Measurements from ENCODE around the gene NLGN4Y.

Gene NLGN4Y

DNA sequence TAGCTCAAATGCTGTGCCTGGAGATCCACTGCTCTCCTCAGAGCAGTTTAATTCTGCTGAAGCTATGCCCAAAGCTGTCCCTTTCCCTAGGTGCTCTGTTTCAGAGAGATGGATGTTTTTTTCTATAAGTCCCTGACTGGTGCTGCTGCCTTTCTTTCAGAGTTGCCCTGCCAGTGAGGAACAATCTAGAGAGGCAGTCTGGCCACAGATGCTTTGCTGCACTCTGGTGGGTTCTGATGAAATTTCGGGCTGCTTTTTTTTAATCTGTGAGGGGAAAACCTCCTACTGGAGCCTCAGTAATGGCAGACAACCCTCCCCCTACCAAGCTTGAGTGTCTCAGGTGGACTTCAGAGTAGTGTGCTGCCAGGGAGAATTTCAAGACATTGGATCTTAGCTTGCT, 93.3 kb downstream of the NLGN4Y start:
- Mint-ChIP-seq H3K36me3 (ENCODE audit: low read depth) (no peaks in the 10 kb centered on the region), H3K4me1 (no peaks in the 10 kb centered on the region), H3K27ac (no peak overlapping the region), H3K9me3 (no peaks in the 10 kb centered on the region), H3K27me3 (no peaks in the 10 kb centered on the region), H3K4me3 (no peak overlapping the region)
- DNase-seq (no peak), ATAC-seq (no peak)

DNA sequence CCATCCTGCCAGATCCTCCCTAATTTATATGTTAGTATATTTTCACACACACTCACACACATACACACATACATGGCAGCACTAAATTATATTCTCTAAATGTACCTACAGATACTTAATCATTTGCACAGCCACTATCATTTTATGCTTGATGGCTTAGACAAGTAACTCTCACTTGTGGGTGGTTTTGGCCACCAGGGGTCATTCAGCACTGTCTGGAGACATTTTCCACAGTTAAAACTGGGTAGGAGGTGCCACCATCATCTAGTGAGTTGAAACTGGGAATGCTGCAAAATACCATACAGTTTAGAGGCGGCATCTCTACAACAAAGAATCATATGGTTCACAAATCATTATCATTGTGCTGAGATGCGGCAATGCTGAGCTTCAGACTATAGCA, 94.2 kb downstream of the NLGN4Y start:
- no peaks in the 10 kb centered on the region for H3K4me1 Mint-ChIP-seq

DNA sequence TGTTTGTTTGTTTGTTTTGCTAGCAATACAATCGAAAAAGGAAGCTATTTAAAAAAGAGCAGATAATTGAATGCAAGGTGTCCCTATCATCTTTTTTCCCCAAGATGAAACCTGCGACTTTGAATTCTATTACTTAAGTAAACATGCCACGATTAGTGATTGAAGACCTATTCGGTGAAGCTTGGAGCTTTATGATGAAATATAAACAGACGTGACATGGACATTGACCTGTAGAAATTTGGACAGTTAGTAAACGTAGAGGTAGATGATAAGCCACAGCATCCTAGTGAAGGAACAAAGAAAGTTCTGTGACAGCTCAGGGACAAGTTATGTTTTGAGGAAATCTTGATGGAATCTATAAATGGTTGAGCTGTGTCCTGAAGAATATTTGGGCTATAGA, 103.9 kb downstream of the NLGN4Y start:
- no peak overlapping the region for H3K4me3 Mint-ChIP-seq
- H3K27ac Mint-ChIP-seq = no peak overlapping the region
- no peak for ATAC-seq
- H3K9me3 Mint-ChIP-seq = no peaks in the 10 kb centered on the region
- no peaks in the 10 kb centered on the region for H3K4me1 Mint-ChIP-seq
- no peaks in the 10 kb centered on the region for H3K36me3 Mint-ChIP-seq (ENCODE audit: low read depth)
- no peak for DNase-seq
- H3K27me3 Mint-ChIP-seq = no peaks in the 10 kb centered on the region

More for the DNA sequence above, 94.2 kb downstream of the NLGN4Y start:
- Mint-ChIP-seq H3K9me3 (no peaks in the 10 kb centered on the region), H3K36me3 (ENCODE audit: low read depth) (no peaks in the 10 kb centered on the region), H3K27ac (no peak overlapping the region), H3K4me3 (no peak overlapping the region), H3K27me3 (no peaks in the 10 kb centered on the region)
- DNase-seq (no peak), ATAC-seq (no peak)

DNA sequence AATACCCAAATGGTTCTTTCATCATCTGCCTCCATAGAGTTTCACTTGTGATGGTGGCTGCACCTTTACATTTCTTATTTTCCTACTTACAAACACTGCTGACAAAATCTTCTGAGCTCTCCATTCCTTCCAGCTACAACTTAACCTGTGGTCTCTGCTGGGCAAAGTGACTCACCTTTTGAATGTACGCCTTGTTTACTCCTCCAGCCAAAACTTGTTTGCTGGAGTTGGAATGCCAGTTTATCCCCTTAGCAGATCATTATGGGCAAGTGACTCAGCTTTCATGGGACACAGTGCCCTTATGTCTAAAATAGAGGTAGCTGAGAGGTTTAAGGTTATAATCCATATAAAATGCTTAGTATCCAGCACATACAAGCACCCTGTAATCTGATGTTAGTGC, 107.3 kb downstream of the NLGN4Y start:
- ATAC-seq = no peak
- H3K4me1 Mint-ChIP-seq = no peaks in the 10 kb centered on the region
- H3K27me3 Mint-ChIP-seq = no peaks in the 10 kb centered on the region
- H3K27ac Mint-ChIP-seq = no peak overlapping the region
- H3K36me3 Mint-ChIP-seq (ENCODE audit: low read depth) = no peaks in the 10 kb centered on the region
- no peak overlapping the region for H3K4me3 Mint-ChIP-seq
- DNase-seq = no peak
- H3K9me3 Mint-ChIP-seq = no peaks in the 10 kb centered on the region

DNA sequence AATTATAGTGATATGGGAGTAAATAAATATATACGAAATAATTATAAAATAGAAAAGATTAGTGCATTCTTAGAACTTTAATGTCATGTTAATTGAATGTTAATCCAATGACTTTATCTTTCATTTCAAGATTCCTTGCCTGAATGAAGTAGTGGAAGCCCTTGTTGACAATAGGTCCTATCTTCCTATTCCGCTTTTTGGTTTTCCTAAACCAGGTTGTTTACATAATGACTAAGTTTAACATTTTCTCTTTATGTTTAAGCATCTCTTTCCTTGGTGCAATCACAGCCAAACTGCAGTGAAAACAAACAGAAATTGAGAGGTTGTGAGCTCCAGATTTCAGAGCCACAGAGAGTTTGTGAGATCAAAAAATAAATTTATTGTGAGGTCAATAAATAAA, 109.4 kb downstream of the NLGN4Y start:
- no peak for ATAC-seq
- Mint-ChIP-seq H3K36me3 (ENCODE audit: low read depth) (no peaks in the 10 kb centered on the region), H3K9me3 (no peaks in the 10 kb centered on the region), H3K27me3 (no peaks in the 10 kb centered on the region), H3K27ac (no peak overlapping the region), H3K4me3 (no peak overlapping the region), H3K4me1 (no peaks in the 10 kb centered on the region)
- DNase-seq = no peak

DNA sequence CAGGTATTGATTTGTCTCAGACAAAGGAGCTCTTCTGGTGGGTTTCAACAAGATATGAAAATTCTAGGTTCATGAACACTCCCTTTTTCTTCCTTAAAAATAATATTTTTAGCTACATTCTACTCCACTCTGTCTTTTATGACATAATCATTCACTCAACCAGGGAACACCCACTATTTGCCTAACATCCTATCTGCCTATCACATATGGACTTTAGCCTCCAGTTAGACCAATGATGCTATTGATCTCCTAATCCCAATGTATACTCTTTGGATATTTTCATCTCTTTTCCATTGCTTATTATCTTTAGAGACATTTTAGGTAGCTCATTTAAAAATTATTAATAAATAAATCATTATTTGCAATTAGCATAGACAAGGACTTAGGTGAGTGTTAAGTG, 110.6 kb downstream of the NLGN4Y start:
- ATAC-seq = no peak
- Mint-ChIP-seq H3K27ac (no peak overlapping the region), H3K4me1 (no peaks in the 10 kb centered on the region), H3K36me3 (ENCODE audit: low read depth) (no peaks in the 10 kb centered on the region), H3K27me3 (no peaks in the 10 kb centered on the region), H3K9me3 (no peaks in the 10 kb centered on the region), H3K4me3 (no peak overlapping the region)
- DNase-seq = no peak

DNA sequence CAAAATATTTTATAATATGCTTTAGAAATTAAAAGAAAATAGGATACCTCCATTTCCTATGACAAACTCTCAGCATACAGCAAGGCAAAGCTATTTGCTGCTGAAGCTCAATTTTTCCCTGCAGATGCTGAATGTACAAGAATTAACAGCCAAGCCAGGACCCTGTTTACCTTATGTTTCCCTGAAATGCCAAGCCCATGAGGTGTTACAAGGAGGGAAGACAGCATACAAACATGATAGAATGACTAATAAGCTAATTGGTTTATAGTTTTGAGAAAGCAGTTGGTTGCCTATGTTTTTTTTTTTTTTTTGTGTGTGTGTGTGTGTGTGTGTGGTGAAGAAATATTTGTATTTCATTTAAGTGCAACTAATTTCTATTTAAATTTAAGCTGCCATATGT, 113.2 kb downstream of the NLGN4Y start:
- no peak for ATAC-seq
- Mint-ChIP-seq H3K36me3 (ENCODE audit: low read depth) (no peaks in the 10 kb centered on the region), H3K9me3 (no peaks in the 10 kb centered on the region), H3K4me1 (no peaks in the 10 kb centered on the region), H3K27me3 (no peaks in the 10 kb centered on the region), H3K4me3 (no peak overlapping the region), H3K27ac (no peak overlapping the region)
- DNase-seq = no peak

DNA sequence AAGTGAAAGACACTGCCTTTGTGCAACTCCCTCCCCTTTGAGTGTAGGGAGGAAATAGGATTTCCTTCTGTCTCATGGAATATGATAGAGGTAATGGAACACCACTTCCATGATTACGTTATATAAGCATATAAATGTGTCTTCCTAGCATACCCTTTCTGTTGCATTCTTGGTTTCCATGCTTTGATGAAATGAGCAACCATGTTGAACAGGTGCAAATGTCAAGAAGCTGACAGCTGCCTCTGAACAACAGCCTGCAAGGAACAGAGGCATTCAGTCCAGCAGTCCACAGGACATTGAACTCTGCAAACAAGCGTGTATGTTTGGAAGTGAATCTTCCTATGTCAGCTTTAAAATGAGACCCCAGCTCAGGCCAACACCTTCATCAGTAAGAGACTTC, 117.5 kb downstream of the NLGN4Y start:
- no peak for ATAC-seq
- Mint-ChIP-seq H3K27me3 (no peaks in the 10 kb centered on the region), H3K4me1 (no peaks in the 10 kb centered on the region), H3K4me3 (no peak overlapping the region), H3K9me3 (no peaks in the 10 kb centered on the region), H3K27ac (no peak overlapping the region), H3K36me3 (ENCODE audit: low read depth) (no peaks in the 10 kb centered on the region)
- DNase-seq = no peak

DNA sequence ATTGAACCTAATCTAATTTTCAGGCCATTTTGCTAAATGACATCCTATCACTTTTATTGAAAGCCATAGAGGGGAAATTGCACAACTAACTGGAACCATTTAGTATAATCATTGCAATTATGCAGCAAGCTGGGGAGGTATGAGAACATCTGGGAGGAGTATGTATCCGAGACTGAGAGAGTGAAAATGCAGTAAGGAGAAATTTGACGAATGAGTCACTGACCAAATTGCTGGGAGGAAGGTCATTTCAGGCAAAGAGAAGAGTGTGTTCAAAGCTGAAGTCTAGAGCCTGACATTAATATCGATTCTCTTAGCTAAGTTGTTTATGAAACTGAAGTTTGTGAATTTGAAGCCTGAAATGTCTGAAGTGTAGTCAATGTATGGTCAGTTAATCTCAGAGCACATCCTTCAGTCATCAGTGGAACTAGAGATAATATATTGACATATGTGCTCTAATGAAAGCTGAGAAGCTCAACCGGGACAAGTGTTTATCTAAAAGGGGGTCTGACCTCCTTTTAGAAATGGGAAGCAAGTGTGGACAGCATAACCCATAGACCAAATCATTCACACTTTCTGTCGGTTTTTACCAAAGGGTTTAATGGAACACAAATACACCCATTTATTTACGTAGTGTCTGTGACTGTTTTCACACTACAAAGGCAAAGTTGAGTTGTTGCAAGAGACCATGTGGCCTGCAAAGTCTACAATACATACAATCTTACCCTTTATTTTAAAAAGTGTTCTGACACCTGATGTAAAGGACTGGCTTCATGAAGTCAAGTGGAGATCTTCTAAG, 120.0 kb downstream of the NLGN4Y start:
- Mint-ChIP-seq H3K27me3 (no peaks in the 10 kb centered on the region), H3K27ac (no peak overlapping the region), H3K36me3 (ENCODE audit: low read depth) (no peaks in the 10 kb centered on the region), H3K4me1 (no peaks in the 10 kb centered on the region), H3K9me3 (no peaks in the 10 kb centered on the region), H3K4me3 (no peak overlapping the region)
- DNase-seq = no peak
- ATAC-seq = no peak

DNA sequence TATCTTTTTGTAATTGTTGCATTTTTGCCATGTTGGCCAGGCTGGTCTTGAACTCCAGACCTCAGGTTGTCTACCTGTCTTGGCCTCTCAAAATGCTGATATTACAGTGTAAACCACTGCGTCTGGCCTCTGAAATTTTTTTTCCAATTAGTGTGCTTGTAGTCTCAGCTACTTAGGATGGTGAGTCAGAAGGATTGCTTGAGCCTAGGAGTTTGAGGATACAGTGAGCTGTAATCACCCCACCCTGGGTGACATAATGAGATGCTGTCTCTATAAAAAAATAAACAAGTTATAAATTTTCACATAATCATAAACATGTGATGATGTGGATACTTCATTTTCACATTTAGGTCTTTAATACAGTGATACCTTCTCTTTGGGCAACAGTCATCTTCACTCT, 154.9 kb downstream of the NLGN4Y start:
- no peaks in the 10 kb centered on the region for H3K4me1 Mint-ChIP-seq
- no peaks in the 10 kb centered on the region for H3K36me3 Mint-ChIP-seq (ENCODE audit: low read depth)
- no peak overlapping the region for H3K27ac Mint-ChIP-seq
- no peaks in the 10 kb centered on the region for H3K9me3 Mint-ChIP-seq
- H3K4me3 Mint-ChIP-seq = no peak overlapping the region
- no peaks in the 10 kb centered on the region for H3K27me3 Mint-ChIP-seq
- DNase-seq (no peak), ATAC-seq (no peak)

DNA sequence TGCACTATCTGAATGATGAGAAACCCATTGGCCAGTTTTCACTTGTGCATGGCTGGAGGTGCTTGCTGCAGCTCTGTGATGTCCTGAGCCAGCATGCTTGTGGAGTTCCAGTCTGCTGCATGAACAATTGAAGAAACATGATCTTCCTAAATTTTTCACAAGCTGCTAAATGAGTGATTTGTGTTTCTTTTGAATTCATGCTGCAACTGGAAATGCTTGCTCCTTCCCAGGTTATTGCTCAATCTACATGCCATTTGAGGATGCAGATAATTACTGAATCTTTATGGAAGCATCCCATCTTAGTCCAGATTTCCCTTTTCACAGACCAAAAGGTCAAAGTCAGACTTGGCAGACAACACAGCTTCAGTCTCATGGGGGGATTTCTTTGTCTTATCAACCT, 170.2 kb downstream of the NLGN4Y start:
- H3K9me3 Mint-ChIP-seq = no peaks in the 10 kb centered on the region
- no peak overlapping the region for H3K27ac Mint-ChIP-seq
- no peaks in the 10 kb centered on the region for H3K36me3 Mint-ChIP-seq (ENCODE audit: low read depth)
- no peaks in the 10 kb centered on the region for H3K27me3 Mint-ChIP-seq
- H3K4me1 Mint-ChIP-seq = no peaks in the 10 kb centered on the region
- no peak for ATAC-seq
- no peak for DNase-seq
- H3K4me3 Mint-ChIP-seq = no peak overlapping the region

DNA sequence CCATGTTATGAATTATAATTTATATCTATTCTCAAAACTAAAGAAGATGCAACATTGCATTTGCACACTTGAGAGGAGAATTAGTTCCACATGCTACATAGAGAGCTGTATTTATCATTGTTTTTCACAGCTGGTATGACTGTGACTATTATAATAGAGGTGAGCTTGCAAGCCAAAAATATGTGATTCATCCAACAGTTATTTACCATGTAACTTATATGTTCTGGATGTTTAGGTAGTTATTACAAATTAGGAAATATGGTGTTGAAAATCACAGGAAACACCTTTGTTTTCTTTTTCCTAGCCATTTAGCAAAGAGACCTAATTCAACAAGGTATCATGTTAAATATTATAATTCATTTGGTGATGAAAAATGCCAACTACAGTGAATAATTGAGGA, 183.8 kb downstream of the NLGN4Y start:
- DNase-seq (no peak), ATAC-seq (no peak)
- H3K27me3 Mint-ChIP-seq = no peaks in the 10 kb centered on the region
- peaks cover 10% of the 10 kb centered on the region for H3K9me3 Mint-ChIP-seq
- H3K4me3 Mint-ChIP-seq = no peak overlapping the region
- H3K36me3 Mint-ChIP-seq (ENCODE audit: low read depth) = no peaks in the 10 kb centered on the region
- H3K4me1 Mint-ChIP-seq = no peaks in the 10 kb centered on the region
- no peak overlapping the region for H3K27ac Mint-ChIP-seq

DNA sequence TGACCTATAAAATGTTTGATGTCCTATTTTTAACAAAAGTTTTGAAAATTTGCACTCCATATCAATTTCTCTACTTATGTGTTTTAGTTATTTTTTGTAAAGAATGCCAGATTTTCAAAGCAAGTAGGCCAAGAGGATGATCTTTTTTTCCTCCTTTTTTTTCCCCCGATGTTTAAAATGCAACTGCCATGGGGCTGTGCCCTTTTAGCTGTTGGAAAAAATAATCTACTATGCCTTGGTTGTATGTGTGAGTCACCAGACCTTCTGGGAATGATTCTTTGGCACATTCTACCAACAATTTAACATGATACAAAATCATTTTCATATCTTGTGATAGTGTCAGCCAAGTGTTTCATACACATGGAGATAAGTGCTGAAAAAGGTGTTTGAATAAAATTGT, 217.3 kb downstream of the NLGN4Y start:
- H3K4me1 Mint-ChIP-seq = no peaks in the 10 kb centered on the region
- no peak overlapping the region for H3K27ac Mint-ChIP-seq
- no peak overlapping the region for H3K4me3 Mint-ChIP-seq
- H3K9me3 Mint-ChIP-seq = no peaks in the 10 kb centered on the region
- no peak for DNase-seq
- no peak for ATAC-seq
- no peaks in the 10 kb centered on the region for H3K36me3 Mint-ChIP-seq (ENCODE audit: low read depth)
- H3K27me3 Mint-ChIP-seq = no peaks in the 10 kb centered on the region

DNA sequence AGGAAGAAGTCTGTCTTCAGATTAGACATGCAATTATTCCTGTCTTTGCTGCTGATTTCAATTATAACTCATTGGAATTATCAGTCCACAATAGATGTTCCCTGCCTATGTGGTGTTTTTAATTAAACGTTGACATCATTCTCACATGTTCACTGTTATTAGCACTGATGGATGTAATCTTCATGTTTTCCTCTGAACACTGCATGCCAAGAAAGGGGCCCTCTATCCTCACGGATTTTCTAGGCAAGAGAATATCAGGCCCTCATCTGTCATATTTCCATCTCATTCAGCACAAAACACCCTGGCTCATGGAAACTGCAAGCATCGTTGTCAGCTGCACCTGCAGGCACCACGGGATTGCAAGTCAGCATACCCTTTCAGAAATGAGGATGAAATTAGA, 224.0 kb downstream of the NLGN4Y start:
- Mint-ChIP-seq H3K4me3 (no peak overlapping the region), H3K9me3 (no peaks in the 10 kb centered on the region), H3K27me3 (no peaks in the 10 kb centered on the region), H3K36me3 (ENCODE audit: low read depth) (no peaks in the 10 kb centered on the region), H3K4me1 (no peaks in the 10 kb centered on the region), H3K27ac (no peak overlapping the region)
- ATAC-seq (no peak), DNase-seq (no peak)

DNA sequence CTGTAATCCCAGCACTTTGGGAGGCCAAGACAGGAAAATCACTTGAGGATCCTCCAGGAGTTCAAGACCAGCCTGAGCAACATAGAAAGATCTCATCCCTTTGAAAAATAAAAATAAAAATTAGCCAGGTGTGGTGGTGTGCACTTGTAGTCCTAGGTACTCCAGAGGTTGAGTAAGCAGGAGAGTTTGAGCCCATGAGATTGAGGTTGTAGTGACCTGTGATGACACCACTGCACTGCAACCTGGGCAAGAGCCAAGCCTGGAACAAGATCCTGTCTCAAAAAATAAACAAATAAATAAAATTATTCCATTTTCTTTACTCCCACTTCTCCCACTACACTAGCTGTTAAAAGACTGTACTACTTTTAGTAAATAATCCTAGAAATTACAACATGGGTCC, 231.2 kb downstream of the NLGN4Y start:
- DNase-seq = no peak
- ATAC-seq = no peak
- Mint-ChIP-seq H3K27me3 (no peaks in the 10 kb centered on the region), H3K36me3 (ENCODE audit: low read depth) (no peaks in the 10 kb centered on the region), H3K4me3 (no peak overlapping the region), H3K27ac (no peak overlapping the region), H3K4me1 (no peaks in the 10 kb centered on the region), H3K9me3 (no peaks in the 10 kb centered on the region)

DNA sequence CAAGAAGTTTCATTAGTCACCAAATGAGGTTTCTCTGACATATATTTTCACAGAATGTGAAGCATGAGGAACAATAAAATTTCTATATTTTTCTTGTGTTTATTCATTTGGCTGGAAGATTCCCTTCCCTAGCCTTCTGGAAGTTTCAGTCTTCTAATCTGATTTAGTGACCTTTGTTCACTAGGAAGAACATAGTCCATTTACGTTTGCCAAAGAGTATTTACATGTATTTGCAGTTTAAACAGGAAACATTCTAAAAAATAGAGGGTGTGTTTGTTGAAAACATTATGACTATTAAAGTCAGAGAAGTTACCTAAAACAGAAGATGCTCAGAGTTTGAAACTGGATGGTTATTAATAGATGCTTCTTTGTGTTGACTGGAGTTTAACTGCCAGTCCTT, 238.6 kb downstream of the NLGN4Y start:
- H3K27me3 Mint-ChIP-seq = no peaks in the 10 kb centered on the region
- no peak overlapping the region for H3K4me3 Mint-ChIP-seq
- no peak for DNase-seq
- no peaks in the 10 kb centered on the region for H3K9me3 Mint-ChIP-seq
- ATAC-seq = no peak
- no peak overlapping the region for H3K27ac Mint-ChIP-seq
- no peaks in the 10 kb centered on the region for H3K4me1 Mint-ChIP-seq
- H3K36me3 Mint-ChIP-seq (ENCODE audit: low read depth) = no peaks in the 10 kb centered on the region

Measured in activated naive CD8-positive, alpha-beta T cell treated with anti-CD3 and anti-CD28 coated beads, Interleukin-2, amount 50 U/mL, for 24 hours (primary cell).